OCI-LY7 (cell line): ENCODE data around the gene RHOT1. TPM values are rescaled to one million over a fixed set of nuclear protein-coding genes. Genes with fewer than 3 reads are reported as not detected.
"Not testable (repeated sequence)": the region's sequence is repeated elsewhere in the genome, so short reads cannot be mapped to it uniquely, and the experiment has no call there.

Experiments used
- BruUV-seq: library from RNA; stranded (reverse); fragments of 400-500 nt; replicated peaks from 2 replicates; lab custom pipeline; 2021; lab: Mats Ljungman, UMichigan
- CTCF ChIA-PET: fragments of 300-600 bp; sonication (Branson Sonifier 250); formaldehyde crosslinking; loops from one replicate; lab custom pipeline; 2022; ENCODE audit warnings: antibody characterized with exemption; ENCODE audit not compliant: unreplicated experiment; lab: Charles Lee
- POLR2A ChIA-PET: fragments of 300-600 bp; sonication (Branson Sonifier 250); formaldehyde crosslinking; loops from one replicate; lab custom pipeline; 2022; ENCODE audit warnings: antibody characterized with exemption; lab: Charles Lee
- DNase-seq: peaks from one replicate; pipeline ENCODE4 v3.0.0-alpha.2; 2015; ENCODE audit warnings: low spot score
- H2AFZ ChIP-seq: fragments of 200-600 bp; sonication (generic), shearing (Covaris generic); 2 replicates; pipeline ENCODE4 v1.6.1; 2014; ENCODE audit warnings: mild to moderate bottlenecking, antibody characterized with exemption, low read length, moderate library complexity
- H3K27ac ChIP-seq: fragments of 200-600 bp; sonication (generic); 2 replicates; pipeline ENCODE4 v1.5.1; 2014; ENCODE audit warnings: mixed run types, low read depth, mild to moderate bottlenecking, moderate library complexity, low read length, inconsistent platforms; ENCODE audit not compliant: poor library complexity, severe bottlenecking
- H3K36me3 ChIP-seq: fragments of 200-600 bp; sonication (generic); 2 replicates; pipeline ENCODE4 v1.6.1; 2014; ENCODE audit warnings: mild to moderate bottlenecking, antibody characterized with exemption, low read length, moderate library complexity, mixed read lengths; ENCODE audit not compliant: insufficient read depth
- H3K4me1 ChIP-seq: fragments of 200-600 bp; sonication (generic); 2 replicates; pipeline ENCODE4 v1.5.1; 2014; ENCODE audit warnings: mild to moderate bottlenecking, low read length; ENCODE audit not compliant: insufficient read depth, poor library complexity, severe bottlenecking
- H3K4me2 ChIP-seq: fragments of 200-600 bp; sonication (generic); 2 replicates; pipeline ENCODE4 v1.6.1; 2014; ENCODE audit warnings: mild to moderate bottlenecking, low read length
- H3K4me3 ChIP-seq: fragments of 200-600 bp; sonication (generic); 2 replicates; pipeline ENCODE4 v1.5.1; 2014; ENCODE audit warnings: mild to moderate bottlenecking, low read depth, low read length; ENCODE audit not compliant: poor library complexity, severe bottlenecking
- H3K79me2 ChIP-seq: fragments of 200-600 bp; sonication (generic); 2 replicates; pipeline ENCODE4 v1.6.1; 2016; ENCODE audit warnings: low read depth, mild to moderate bottlenecking, low read length, moderate library complexity, mixed read lengths; ENCODE audit not compliant: insufficient read depth
- H3K9me2 ChIP-seq: fragments of 200-600 bp; sonication (generic); 2 replicates; pipeline ENCODE4 v1.6.1; 2016; ENCODE audit warnings: mild to moderate bottlenecking, low read length, mixed read lengths; ENCODE audit not compliant: insufficient read depth
- H3K9me3 ChIP-seq: fragments of 200-600 bp; sonication (generic); 2 replicates; pipeline ENCODE4 v1.6.1; 2014; ENCODE audit warnings: mild to moderate bottlenecking, mixed run types, low read length, mixed read lengths
- H4K20me1 ChIP-seq: fragments of 200-600 bp; sonication (generic); 2 replicates; pipeline ENCODE4 v1.6.1; 2014; ENCODE audit warnings: mild to moderate bottlenecking, antibody characterized with exemption, low read length, moderate library complexity, mixed read lengths; ENCODE audit not compliant: insufficient read depth
- EZH2phosphoT487 ChIP-seq: fragments of 200-600 bp; sonication (generic); IDR thresholded peaks from 2 replicates; pipeline ENCODE4 v1.6.1; 2018; ENCODE audit warnings: low read depth, borderline replicate concordance, mild to moderate bottlenecking, mixed run types, antibody characterized with exemption, low read length, moderate library complexity, mixed read lengths
- intact Hi-C: fragments of 100-400 bp; cut with micrococcal nuclease; formaldehyde crosslinking; loops from one replicate; pipeline ENCODE4 v1.10.0; 2022; ENCODE audit not compliant: unreplicated experiment
- total RNA-seq, 2 experiments: library from RNA; depleted of rRNA in 1 of 2; stranded (reverse); fragments of >200 nt in 1 of 2; shearing (Covaris generic) in 1 of 2; gene quantifications; 2 replicates each; pipeline ENCODE4 v1.2.3, GENCODE V29; 2014 to 2022
- TF ChIP-seq, protein P1 (sequence below): fragments of 200-600 bp; sonication (generic); conservative IDR thresholded peaks from 2 replicates; pipeline ENCODE4 v1.5.1; 2014; ENCODE audit warnings: mild to moderate bottlenecking, antibody characterized with exemption, low read length, moderate library complexity, mixed read lengths

Gene RHOT1
- total RNA-seq, 2 experiments from 2014 or later, result 19.4 to 24.2 TPM

- no peaks in the 10 kb centered on the region for H4K20me1 ChIP-seq
- POLR2A ChIA-PET, result no interaction called here
- no peak overlapping the region for H3K4me3 ChIP-seq
- BruUV-seq, result no TSS peak
- no peak for TF ChIP-seq EZH2phosphoT487
- TF ChIP-seq, protein P1, sequence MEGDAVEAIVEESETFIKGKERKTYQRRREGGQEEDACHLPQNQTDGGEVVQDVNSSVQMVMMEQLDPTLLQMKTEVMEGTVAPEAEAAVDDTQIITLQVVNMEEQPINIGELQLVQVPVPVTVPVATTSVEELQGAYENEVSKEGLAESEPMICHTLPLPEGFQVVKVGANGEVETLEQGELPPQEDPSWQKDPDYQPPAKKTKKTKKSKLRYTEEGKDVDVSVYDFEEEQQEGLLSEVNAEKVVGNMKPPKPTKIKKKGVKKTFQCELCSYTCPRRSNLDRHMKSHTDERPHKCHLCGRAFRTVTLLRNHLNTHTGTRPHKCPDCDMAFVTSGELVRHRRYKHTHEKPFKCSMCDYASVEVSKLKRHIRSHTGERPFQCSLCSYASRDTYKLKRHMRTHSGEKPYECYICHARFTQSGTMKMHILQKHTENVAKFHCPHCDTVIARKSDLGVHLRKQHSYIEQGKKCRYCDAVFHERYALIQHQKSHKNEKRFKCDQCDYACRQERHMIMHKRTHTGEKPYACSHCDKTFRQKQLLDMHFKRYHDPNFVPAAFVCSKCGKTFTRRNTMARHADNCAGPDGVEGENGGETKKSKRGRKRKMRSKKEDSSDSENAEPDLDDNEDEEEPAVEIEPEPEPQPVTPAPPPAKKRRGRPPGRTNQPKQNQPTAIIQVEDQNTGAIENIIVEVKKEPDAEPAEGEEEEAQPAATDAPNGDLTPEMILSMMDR, result no peak
- H3K79me2 ChIP-seq, result no peaks in the 10 kb centered on the region
- H3K36me3 ChIP-seq, result no peaks in the 10 kb centered on the region
- no peaks in the 10 kb centered on the region for H3K9me3 ChIP-seq
- intact Hi-C loops, result no loop called here
- DNase-seq, result no peak
- H3K4me1 ChIP-seq, result peaks cover 12% of the 10 kb centered on the region
- no peak overlapping the region for H3K4me2 ChIP-seq
- no peak overlapping the region for H2AFZ ChIP-seq
- no peak overlapping the region for H3K27ac ChIP-seq
- CTCF ChIA-PET, result no interaction called here
- H3K9me2 ChIP-seq, result no peaks in the 10 kb centered on the region
Observed at GRCh38 chr17:32117399-32117798, 24.9 kb upstream of the RHOT1 start.

- DNase-seq, BruUV-seq, CTCF ChIA-PET: not testable (repeated sequence)
Observed at GRCh38 chr17:32118088-32118487, 24.2 kb upstream of the RHOT1 start.

GRCh38 chr17:32118835-32119234 is 23.5 kb upstream of the RHOT1 start:
- Histone ChIP-seq H3K4me1 (peaks cover 12% of the 10 kb centered on the region), H3K4me2 (no peak overlapping the region), H3K4me3 (no peak overlapping the region), H3K79me2 (no peaks in the 10 kb centered on the region), H3K27ac (no peak overlapping the region), H2AFZ (no peak overlapping the region), H3K36me3 (no peaks in the 10 kb centered on the region), H3K9me3 (no peaks in the 10 kb centered on the region), H4K20me1 (no peaks in the 10 kb centered on the region), H3K9me2 (no peaks in the 10 kb centered on the region)
- ChIA-PET CTCF (no interaction called here), POLR2A (no interaction called here)
- DNase-seq, result no peak
- no peak for TF ChIP-seq EZH2phosphoT487
- TF ChIP-seq, protein P1, result no peak
- intact Hi-C loops, result no loop called here
- BruUV-seq, result no TSS peak

More at GRCh38 chr17:32118088-32118487, 24.2 kb upstream of the RHOT1 start:
- H3K9me2 ChIP-seq, H3K4me2 ChIP-seq, H3K27ac ChIP-seq, POLR2A ChIA-PET, H3K9me3 ChIP-seq, H4K20me1 ChIP-seq, H2AFZ ChIP-seq, H3K4me3 ChIP-seq, H3K79me2 ChIP-seq, intact Hi-C loops, H3K36me3 ChIP-seq: not testable (repeated sequence)
- H3K4me1 ChIP-seq, result peaks cover 12% of the 10 kb centered on the region
